Measurements from ENCODE around the gene ATG16L2. TPM values are rescaled to one million over a fixed set of nuclear protein-coding genes. Genes with fewer than 3 reads are reported as not detected.
"Not testable (repeated sequence)": the region's sequence is repeated elsewhere in the genome, so short reads cannot be mapped to it uniquely, and the experiment has no call there.

ATG16L2 gene
- total and polyA plus RNA-seq, 2 of the 4 experiments (the other 2 are of a cell fraction), result 1.3 to 12.7 TPM

- no peak for TF ChIP-seq CTCF (conservative IDR thresholded peaks at IDR 0.05; ENCODE audit: low read depth, low read length)
- no peak for TF ChIP-seq MAZ (IDR thresholded peaks at IDR 0.05; ENCODE audit: borderline replicate concordance, low read depth, low read length)
- TF ChIP-seq POLR2A (IDR thresholded peaks at IDR 0.05; ENCODE audit: low read depth, low read length), result no peak
- no peak for TF ChIP-seq MAFK (IDR thresholded peaks at IDR 0.05; ENCODE audit: low read depth, low read length)
Observed at GRCh38 chr11:72808331-72808798, 5.8 kb upstream of the ATG16L2 start (continued).

- dilution Hi-C loops (cut with HindIII; ENCODE audit: low sequenced_read_pairs, unreplicated experiment); H3K23ac ChIP-seq (ENCODE audit: low read depth, low read length); H2BK15ac ChIP-seq (ENCODE audit: low read depth, low read length); H2BK120ac ChIP-seq (ENCODE audit: low read depth, low read length); H4K5ac ChIP-seq (ENCODE audit: low read depth, low read length); H3K27ac ChIP-seq (ENCODE audit: insufficient read depth, low read length); H3K9ac ChIP-seq (ENCODE audit: low read depth, low read length); H3K9me3 ChIP-seq (ENCODE audit: control insufficient read depth, insufficient read depth, low read length); H3K36me3 ChIP-seq (ENCODE audit: control insufficient read depth, insufficient read depth, low read length); BruUV-seq (replicated peaks); H2BK5ac ChIP-seq (ENCODE audit: low read depth, low read length, poor library complexity, severe bottlenecking); H4K91ac ChIP-seq (ENCODE audit: insufficient read depth, low read depth, low read length); H2AFZ ChIP-seq (replicated peaks; ENCODE audit: low read length, poor library complexity); H2AK9ac ChIP-seq (replicated peaks; ENCODE audit: low read depth, low read length, poor library complexity); H4K20me1 ChIP-seq (ENCODE audit: insufficient read depth, low read length); H3K4me2 ChIP-seq (ENCODE audit: low read depth, low read length); H3K27me3 ChIP-seq (ENCODE audit: control insufficient read depth, insufficient read depth, low read length); H4K8ac ChIP-seq (ENCODE audit: low read depth in 2 of 2, low read length in 2 of 2); H2BK20ac ChIP-seq (ENCODE audit: low read depth, low read length); H3K4ac ChIP-seq (ENCODE audit: low read depth, low read length); H3K56ac ChIP-seq (ENCODE audit: extremely low read depth, insufficient read depth, low read length); ATAC-seq (ENCODE audit: low read depth); H3K4me3 ChIP-seq (ENCODE audit: insufficient read depth, low read depth, low read length); CTCF ChIA-PET; H3K14ac ChIP-seq (replicated peaks; ENCODE audit: low read depth, low read length); H2AK5ac ChIP-seq (ENCODE audit: low read depth, low read length); H3K18ac ChIP-seq (ENCODE audit: low read depth, low read length); in situ Hi-C loops (cut with MboI; ENCODE audit: low sequenced_read_pairs); DNase-seq: not testable (repeated sequence)
- intact Hi-C loops (cut with micrococcal nuclease), result loop anchor here (5.0 kb wide), 1 partner anchor 59 kb away; the partner anchor contains the start of gene ARAP1
- Histone ChIP-seq H3K79me1 (ENCODE audit: low read depth in 1 of 2, low read length in 2 of 2) (peaks cover 11 to 55% of the 10 kb centered on the region in 2 experiments; a peak in 3 of 4 replicates), H3K9me1 (ENCODE audit: insufficient read depth, low read length) (peaks cover 17% of the 10 kb centered on the region; the same call in 1 of the 2 replicates), H3K4me1 (ENCODE audit: control insufficient read depth, insufficient read depth, low read length) (peaks cover 26% of the 10 kb centered on the region)
- POLR2A ChIA-PET (ENCODE audit: unreplicated experiment), result interaction anchor here (0.6 kb wide), 1 partner anchor 18 kb away, joined by 4 read pairs; the partner anchor contains the start of gene STARD10
- 80% methylated on average over 1 of the region's 10 CpGs; no CpG with 5 or more reads in 1 of the 2 experiments for WGBS, 2 experiments (ENCODE audit: extremely low coverage in 2 of 2, insufficient read length in 1 of 2)
Observed at GRCh38 chr11:72811686-72812085, 2.5 kb upstream of the ATG16L2 start.

Data from IMR-90 (cell line).